HS-27A (cell line): Measurements from ENCODE around the gene ARFGEF3.

Experiments
- DNase-seq: peaks from one replicate; pipeline ENCODE4 v3.0.0-alpha.2; 2012; ENCODE audit warnings: low read depth, missing footprints

Gene ARFGEF3

DNA sequence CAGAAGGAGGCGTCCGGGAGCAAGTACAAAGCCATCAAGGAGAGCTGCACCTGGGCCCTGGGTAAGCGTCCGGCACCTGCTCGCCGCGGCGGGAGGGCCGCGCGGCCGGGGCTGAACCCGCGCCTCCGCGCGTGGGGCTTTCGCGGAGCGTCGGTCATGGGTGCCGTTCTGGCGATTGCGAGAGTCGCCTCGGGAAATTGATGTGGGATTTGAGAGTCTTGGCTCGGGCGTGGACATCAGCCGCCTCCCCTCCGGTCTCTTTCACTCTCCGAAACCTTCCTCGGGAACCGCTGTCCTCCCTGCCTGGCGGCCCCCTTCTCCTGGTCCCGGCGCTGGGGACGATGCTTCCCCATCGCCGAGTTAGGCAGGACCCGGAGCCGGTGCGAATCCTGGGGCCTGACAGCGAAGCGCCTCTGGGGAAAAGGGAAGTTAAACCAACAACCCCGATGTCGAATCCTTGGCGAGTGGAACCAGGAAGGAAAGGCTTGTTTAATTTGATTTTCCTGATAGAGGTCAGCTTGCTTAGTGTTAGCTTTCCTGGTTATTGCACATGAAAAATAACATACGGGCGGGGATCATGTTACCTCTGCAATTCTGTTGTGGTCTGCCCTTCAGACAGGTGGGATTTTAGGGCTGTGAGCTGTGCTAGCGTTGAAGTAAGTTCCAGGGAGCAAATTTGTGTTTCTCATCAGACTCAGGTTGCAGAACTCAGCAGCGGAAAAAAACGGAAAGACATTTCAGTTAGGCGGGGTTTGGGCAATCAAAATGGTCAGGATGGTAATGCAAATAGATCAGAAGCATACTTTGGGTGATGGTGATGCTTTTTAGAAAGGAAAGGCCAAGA, 594 bp downstream of the ARFGEF3 start:
- peak; percentile 14 for DNase-seq

DNA sequence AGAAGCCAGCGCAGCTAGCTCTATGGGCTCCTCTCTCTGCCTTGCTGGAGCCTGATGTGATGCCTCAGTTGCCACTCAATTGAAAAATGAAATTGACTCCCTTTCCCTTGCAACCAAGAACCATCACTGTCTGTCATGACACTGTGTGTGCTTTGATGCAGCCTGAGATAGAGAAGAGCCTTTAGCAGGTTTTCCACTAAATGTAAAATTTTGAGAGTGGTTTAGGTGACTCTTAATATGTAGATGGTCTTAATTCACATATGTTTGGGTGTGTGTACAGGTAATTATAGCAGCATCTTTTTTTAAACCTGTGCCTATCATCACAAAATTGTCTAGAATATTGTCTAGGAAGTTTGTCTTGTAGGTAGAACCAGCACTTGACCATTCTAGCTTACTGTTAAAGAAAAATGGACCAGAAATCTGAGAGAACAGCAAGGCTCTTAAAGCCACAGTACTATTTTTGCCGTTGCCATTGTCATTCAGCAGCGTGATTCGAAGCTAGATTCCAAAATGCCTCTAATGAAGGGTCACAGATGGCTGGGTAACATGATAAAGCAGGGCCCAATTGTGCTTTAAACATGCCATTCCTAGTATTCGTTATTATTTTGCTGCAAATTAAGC, 1.3 kb downstream of the ARFGEF3 start:
- DNase-seq = no peak

DNA sequence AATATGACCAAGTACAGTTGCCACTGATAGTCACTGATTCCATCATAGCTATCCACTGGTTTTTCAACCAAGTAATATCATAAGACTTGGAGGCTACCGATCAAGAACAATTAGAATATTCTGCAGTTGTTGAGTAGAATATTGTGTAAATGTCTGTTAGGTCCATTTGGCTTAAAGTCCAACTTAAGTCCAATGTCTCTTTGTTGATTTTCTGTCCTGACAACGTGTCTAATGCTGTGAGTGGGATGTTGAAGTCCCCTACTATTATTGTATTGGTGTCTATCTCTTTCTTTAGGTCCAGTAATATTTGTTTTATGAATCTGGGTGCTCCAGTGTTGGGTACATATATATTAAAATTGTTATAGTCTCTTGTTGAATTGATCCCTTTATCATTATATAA, 13.9 kb downstream of the ARFGEF3 start:
- DNase-seq = no peak

DNA sequence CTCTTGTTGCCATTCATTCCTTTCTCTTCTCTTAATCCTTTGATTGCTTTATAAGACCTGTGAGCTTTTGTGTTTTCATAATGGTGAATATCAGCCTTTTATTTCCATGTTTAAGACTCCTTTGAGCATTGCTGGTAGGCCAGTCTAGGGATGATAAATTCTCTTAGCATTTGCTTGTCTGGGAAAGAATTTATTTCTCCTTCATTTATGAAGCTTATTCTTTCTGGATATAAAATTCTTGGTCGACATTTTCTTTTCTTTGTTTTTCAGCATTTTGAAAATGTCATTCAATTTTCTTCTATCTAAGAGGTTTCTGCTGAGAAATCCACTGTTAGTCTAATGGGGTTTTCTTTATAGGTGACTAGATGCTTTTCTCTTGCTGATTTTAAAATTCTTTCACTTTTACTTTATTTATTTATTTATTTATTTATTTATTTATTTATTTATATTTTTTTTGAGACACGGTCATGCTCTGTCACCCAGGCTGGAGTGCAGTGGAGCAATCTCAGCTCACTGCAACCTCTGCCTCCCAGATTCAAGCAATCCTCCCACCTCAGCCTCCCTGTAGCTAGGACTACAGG, 15.0 kb downstream of the ARFGEF3 start:
- DNase-seq = no peak

DNA sequence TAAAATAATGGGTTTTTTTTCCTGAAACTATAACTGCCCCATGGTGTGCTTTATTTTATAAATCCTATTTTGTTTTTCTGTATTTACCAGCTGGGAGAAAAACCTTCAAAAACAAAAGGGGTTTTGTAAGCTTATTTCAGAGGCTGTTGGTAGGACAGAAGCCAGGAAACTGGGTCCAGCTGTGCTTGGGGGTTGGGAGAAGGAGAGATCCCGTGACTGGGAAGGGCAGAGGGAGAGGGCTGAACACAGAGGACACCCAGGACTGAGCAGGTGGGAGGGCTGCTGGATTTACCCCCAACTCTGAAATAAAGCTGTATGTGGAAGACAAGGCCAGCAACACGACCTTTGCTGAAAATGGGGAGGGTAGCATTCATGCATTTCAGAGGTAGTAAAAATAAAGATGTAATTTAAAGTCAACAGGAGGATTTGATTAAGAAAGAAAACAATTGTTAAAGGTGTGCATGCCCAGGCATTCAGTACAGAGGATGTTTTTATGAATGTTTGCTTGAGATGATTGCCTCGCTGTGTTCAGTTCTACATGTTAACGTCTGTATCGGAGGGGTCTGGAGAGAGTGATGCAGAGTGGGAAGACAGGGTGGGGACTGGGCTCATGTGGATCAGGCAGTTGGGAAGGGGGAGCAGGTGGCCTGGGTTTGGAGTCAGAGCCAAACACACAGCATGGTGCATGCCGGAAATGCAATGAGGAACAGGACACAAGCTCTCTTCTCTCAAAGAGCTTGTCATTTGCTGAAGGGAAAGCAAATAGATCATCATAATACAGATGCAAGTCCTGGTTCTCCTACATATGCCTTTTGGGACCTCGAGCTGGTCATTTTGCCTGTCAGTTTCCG, 21.4 kb downstream of the ARFGEF3 start:
- DNase-seq = no peak

DNA sequence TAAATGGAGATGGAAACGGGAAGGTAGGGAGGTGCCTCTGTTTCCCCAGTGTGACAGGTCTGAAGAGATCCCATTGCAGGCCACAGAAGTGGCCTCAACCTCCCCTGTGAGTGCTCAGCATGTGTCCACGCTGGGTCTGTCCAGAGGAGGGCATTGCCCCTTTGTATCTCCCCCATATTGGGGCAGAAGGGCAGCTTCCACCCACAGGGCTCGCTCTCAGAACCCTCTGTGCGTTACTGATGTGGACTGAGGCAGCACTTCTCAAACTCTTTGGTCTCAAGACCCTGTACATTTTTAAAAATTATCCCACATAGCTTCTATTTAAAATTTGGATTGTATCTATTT, 22.0 kb downstream of the ARFGEF3 start:
- DNase-seq = no peak

DNA sequence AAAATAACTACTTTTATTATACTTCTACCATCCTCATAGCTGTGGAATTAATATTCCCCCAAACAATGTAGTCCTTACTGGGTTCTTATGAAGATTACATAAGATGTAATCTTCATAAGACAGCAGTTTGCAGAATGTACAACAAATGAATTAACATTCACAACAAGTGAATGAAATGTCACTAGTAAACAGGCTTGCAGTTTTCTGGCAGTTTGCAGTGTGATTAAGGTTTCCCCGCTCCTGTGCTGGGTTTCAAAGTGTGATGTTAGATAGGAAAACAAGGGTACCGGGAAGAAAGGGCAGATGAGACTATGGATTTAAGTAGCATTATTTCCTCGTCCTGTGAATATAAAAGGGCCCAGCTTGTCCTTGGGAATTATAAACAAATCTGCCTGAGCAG, 22.5 kb downstream of the ARFGEF3 start:
- DNase-seq = no peak

DNA sequence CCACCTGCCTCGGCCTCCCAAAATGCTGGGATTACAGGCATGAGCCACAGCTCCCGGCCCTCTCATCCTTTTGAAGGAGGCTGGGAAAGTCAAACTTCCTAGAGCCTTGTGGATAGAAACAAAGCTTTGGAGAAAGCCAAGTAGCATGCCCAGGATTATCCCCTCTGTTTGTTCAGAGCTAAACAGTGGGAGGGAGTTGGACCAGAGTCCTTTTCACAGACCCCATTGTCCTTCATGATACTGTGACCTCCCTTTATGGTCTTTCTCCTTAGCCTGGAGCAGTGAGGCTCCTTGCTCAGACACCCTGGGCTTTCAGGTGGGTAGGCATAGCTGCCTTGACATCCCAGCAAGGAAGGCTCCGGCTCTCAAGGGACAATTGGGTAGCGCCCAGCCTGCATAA, 25.4 kb downstream of the ARFGEF3 start:
- DNase-seq = no peak

DNA sequence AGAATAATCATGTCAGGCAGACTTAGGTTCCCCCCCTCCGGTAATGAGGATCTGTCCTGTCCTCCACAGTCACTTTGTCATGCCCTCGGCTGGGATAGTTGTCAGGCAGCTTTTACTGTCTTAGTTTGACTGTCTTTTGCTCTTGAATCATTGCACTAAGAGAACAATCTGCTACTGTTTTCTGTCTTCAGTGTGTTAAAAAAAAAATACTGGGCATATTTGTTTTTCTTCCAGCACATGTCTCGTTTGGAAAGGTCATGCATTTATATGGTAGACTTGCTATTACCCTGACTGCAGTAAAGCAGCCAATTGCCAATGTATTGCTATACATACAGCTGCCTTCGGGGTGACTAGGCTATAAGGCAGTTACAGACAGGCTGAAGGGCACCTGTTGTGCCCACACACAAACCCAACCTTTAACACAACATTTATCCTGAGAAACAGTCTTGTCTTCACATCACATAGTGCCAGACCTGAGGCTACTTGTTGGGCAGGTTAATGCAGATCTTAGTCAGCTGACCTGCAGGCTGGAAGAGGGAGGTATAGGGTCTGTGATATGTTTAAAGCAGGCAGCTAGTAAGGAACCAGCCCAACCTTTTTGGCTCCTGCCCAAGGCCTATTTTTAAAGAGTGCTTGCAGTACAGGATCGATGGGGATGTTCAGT, 26.7 kb downstream of the ARFGEF3 start:
- DNase-seq = no peak

DNA sequence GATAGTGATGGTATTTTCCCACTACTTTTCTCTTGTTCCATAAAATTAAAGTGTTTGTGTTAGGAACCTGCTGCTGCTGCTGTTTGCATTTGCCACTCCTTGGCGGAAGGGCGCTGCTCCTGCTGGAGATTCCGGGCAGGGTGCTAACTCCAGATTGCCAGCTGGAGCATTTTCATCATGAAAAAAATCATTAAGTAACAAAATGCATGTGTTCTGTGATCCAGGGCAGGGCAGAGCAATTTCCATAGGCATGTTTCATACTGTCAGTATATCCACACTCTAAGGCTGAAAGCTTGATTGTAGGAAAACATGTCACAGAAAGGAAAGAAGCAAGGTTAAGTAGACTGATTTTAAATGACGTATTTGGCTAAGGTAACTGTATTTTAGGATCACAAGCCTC, 32.5 kb downstream of the ARFGEF3 start:
- no peak for DNase-seq

DNA sequence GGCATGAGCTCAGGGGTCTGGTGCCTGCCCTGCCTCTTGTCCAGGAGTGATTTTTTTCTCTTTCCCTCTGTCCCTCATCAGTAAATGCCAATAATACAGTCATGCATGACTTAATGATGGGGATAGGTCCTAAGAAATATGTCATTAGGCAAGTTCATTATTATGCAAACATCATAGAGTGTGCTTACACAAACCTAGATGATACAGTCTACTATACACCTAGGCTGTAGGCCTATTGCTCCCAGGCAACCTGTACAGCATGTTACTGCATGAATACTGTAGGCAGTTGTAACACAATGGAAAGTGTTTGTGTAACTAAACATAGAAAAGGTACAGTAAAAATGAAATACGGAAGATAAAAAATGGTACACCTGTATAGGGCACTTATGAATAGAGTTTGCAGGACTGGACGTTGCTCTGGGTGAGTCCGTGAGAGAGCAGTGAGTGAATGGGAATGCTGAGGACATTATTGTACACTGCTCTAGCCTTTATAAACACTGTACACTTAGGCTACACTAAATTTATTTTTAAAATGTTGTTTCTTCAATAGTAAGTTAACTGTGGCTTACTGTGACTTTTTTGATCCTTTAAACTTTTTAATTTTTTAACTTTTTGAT, 34.5 kb downstream of the ARFGEF3 start:
- DNase-seq = no peak

DNA sequence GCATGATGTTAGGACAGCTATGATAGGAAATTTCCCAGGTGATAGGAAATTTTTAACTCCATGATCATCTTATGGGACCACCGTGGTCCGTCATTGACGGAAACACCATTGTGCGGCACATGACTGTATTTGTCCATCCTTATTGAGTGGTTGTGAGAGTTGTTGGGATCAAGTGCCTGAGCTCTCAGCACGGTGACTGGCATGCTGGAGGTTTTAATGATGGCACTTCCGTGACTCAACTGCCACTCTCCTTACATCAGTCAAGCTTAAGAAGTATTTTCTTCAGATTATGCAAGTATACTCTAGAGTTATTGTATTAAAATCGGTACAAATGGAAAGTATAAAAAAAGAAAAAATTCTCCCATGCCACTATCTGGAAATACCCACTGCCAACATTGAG, 35.8 kb downstream of the ARFGEF3 start:
- DNase-seq = no peak

DNA sequence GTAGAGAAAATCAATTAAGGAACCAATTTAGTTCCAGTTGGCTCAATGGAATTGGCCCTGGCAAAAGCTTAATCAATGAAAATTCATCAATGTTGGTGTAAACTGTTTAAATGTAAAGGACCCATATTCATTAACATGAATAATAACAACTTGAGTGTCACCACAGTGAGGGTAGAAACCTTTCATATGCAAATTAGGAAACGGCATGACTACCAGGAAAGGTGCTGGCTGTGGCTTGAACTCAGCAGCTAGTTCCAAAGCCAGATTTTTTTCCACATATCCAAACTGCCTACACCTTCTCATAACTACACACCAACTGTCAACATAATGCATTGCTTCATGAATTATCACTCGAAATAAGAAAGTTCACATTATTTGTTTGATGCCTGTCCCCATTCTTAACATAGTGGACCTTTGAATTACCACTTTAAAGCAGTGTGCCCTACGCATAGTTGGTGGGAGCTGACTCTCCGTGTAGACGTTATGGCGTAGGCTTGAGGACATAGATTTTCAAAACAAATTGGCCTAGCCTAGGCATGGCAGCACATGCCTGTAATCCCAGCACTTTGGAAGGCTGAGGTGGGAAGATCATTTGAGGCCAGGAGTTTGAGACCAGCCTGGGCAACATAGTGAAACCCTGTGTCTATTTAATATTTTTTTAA, 36.8 kb downstream of the ARFGEF3 start:
- no peak for DNase-seq

DNA sequence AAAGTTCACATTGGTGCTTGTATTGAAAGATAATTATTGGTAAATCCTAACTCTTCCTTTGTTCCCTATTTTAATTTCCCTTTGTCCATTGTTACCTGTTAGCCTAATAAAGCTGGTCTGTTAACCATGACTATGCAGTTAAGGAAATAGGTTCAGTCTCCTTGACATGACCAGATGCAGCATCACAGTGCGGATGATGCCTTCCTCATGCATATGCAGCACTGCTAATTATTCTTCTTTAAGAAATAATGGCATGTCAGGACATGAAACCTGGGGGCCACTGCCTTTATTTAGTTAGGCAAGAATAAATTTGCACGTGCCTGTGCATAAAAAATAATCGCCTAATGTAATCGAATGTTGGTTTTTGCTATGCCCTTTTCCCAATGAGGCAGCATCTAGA, 40.1 kb downstream of the ARFGEF3 start:
- DNase-seq = no peak

DNA sequence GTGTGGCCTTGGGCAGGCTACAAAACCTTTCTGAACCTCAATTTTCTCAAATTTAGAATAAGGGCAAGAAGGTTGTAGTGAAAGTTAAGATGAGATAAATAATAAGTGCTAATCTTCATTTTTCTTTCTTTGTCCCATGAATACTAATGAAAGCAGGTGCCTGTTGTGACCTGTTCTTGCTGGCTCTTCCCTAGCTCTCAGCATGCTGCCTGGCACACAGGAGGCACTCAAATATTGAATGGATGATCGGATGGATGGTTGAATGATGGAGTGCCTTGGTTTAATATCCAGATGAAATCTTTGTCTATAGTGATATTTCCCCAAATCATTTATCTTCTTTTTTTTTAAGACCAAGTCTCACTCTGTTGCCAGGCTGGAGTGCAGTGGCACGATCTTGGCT, 41.6 kb downstream of the ARFGEF3 start:
- no peak for DNase-seq

DNA sequence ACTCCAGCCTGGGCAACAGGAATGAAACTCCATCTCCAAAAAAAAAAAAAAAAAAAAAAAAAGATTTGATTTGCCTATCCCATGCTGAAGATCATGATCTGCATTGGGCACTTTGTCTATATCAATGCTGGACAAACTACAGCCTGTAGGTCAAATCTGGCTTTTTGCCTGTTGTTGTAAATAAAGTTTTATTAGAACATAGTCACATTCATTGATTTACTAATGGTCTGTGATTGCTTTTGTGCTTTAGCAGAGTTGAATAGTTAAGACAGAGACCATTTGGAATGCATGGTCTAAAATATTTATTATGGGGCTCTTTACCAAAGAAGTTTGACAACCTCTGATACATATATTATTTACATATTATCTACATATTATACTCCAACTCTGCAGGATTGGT, 42.6 kb downstream of the ARFGEF3 start:
- DNase-seq = no peak

DNA sequence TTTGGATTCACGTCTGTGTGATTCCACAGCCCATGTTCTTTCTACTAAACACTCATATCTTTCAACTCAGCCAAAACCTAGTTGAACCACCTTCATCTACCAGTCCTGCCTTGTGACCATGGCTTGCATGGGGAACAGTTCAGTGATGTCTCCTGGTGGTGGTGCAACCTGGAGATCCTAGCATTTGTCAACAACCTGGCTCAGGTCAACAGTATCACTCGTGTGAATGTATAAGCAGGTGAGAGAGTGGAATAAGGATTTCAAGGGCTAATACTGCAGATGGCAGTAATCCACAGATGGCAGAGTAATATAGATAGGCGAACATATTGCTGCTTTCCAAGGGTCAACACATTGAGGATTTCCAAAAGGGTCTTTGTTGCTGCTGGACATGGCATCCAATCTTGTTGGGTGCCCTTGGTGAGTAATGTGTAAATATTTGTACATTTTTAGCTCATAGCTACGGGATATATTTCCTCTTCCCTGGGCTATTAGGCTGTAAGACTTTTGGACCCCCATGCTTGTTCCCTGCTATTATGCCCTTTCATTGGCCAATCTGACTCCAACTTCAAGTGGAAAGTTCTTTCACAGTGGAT, 43.1 kb downstream of the ARFGEF3 start:
- no peak for DNase-seq

DNA sequence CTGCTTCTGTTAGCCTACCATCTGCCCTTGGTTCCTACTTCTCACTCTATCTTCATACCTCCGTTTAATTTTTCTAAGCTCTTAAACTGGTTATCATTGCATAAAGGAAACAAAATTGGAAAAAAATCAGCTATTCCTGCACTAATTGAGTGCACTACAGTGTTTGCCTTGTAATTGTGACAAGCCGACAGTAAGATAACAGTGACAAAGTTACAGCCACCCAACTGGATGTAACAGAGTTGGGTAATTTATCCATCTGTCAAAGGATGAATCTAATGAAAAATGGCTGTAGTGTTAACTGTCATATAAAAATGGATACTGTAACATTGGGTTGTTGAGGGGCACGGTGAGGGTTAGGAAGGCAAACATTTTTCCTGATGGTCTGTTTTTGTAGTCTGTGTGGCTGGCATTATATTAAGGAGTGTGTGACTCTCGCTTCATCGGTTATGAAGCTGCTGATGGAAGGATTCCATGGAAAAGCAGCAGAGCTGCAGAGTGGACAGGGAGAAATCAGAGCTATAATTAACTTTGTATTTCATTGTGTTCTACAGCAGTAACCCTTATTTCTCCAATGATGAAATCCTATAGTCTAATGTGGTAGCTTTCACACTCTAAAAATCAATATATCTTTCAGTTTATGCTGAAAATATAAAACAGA, 43.8 kb downstream of the ARFGEF3 start:
- no peak for DNase-seq

DNA sequence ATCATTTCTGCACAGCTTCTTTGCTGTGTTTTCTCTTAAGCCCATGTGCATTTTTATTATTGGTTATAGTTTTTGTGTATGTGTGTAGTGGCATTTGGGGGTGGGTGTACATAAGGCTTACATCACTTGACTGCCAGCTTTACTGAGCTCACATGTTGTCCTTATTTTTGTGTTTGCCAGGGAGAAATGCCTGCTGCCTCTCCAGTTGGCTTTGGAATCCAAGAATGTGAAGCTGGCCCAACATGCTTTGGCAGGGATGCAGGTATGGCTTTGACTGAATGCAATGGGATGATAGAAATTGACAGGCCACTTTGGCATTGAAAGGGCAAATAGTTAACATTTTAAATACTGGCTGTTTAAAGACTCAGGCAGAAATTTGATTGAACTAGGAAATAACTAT, 45.1 kb downstream of the ARFGEF3 start:
- no peak for DNase-seq

DNA sequence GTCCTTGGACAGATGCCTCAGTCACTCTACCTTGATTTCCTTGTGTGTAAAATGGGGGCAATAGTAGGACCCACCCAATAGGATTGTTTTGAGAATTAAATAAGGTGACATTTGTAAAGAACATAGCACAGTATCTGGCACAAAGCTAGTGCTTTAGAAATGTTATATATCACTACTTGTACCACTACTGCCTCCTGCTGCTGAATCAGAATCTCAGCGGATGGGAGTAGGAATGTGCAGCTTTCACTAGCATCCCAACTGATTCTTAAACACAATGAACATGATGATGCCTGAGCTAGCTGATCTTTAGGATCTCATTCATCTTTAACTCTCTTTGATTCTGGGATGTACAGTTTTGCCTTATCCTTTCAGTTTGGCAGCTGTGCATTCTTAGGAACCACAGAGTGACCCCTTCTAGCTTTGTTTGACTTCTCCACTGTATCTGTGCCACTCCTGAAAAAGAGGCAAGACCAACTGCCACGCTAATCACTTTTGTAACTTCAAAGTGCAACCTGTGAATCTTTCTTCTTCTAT, 49.4 kb downstream of the ARFGEF3 start:
- DNase-seq = no peak
